HG02938 (cell line): Measurements from ENCODE around the gene HBE1.
"Not testable (repeated sequence)": the region's sequence is repeated elsewhere in the genome, so short reads cannot be mapped to it uniquely, and the experiment has no call there.

Experiments
- ATAC-seq: cut with Tn5 transposase; IDR thresholded peaks from one replicate; pipeline ENCODE4 v1.9.1; 2021; ENCODE audit warnings: mild to moderate bottlenecking, moderate library complexity; ENCODE audit not compliant: unreplicated experiment

The HBE1 gene

GRCh38 chr11:5253440-5253839, 16.3 kb downstream of the HBE1 start:
- not testable (repeated sequence) for ATAC-seq

DNA sequence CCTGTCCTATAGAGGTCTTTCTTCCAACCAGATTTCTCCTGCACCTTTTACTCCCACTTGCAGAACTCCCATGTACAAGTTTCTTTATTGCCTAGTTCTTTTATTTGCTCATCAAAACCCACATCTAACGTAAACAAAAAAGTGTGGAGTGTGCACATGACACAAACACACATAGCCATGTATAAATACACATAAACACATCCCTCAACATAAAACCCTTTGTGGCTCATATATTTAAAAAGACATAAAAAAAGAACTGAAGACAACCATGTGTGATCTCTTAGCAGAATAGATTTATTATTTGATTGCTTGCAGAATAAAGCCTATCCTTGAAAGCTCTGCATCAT, 16.9 kb downstream of the HBE1 start:
- no peak for ATAC-seq

DNA sequence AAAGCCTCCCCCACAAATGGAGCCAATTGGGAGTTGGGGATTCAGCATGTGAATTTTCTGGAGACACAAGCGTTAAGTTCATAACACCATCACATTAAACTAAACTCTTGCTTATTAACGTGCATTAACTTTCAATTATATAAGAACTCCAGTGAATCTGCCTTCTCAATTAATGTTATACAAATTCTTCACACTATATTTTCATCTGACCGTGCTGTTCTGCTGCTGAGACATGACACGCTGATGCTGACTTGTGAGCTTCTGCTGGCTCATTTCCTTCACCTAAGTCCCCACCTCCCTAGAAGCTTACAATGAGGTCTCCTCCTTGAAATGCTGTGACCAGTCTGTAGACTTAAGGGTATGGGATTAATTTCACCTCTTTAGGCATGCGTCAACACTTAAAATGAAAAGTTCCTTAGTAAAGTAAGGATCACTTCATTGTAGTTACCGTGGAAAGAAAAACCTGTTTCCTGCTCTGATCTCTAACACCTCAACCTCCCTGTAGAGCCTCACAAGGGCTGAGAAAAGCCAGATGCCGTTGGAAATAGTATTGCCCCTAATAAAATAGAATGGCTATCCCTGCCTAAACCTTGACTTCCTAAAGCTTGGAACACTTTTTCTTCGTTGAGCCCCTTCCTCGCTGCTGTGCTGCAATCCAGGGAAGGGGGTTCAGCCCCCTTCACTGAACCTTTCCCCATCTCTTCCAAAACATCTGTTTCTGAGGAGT, 17.4 kb downstream of the HBE1 start:
- no peak for ATAC-seq

DNA sequence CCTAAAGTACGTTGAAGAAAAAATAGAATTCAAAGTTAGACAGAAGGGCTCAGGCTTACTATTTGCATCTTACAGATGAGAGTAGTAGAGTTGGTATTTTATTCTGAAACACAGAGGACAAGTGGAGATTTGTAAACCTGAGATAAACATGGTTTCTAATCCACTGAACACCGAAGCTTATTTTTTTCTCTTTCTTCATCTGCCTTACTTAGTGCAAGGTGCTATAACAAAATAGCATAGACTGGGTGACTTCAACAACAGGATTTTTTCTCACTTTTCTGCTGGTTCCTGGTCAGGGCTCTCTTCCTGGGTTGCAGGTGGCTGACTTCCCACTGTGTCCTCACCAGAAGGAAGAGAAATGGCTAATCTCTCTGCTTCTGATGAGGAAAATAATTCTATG, 18.0 kb downstream of the HBE1 start:
- no peak for ATAC-seq

DNA sequence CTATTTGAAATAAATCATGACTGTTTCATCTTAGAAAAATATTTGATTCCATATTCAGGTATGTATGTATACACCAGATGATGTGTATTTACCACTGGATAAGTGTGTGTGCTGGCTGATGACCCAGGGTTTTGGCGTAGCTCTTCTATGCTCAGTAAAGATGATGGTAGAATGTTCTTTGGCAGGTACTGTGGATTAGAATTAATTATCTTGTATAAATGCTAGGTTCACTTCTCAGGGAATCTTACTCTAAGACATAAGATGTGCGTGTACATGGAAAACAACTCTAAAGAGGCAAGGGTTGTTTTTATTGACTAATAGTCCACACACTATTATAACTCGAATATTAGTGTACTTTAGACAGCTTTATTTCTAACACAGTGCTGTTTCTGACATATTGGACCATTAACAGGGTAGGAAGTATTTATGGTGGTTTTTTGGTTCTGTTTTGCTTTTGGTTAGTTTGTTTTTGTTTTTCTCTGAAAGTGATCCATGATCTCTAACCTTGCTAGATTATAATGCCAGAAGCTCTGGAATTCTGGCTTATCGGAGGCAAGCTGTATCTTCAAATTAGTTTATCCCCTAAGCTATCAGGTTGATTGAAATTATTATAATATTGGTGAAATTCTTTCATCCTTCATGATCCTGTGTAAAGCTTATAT, 19.1 kb downstream of the HBE1 start:
- ATAC-seq = no peak

DNA sequence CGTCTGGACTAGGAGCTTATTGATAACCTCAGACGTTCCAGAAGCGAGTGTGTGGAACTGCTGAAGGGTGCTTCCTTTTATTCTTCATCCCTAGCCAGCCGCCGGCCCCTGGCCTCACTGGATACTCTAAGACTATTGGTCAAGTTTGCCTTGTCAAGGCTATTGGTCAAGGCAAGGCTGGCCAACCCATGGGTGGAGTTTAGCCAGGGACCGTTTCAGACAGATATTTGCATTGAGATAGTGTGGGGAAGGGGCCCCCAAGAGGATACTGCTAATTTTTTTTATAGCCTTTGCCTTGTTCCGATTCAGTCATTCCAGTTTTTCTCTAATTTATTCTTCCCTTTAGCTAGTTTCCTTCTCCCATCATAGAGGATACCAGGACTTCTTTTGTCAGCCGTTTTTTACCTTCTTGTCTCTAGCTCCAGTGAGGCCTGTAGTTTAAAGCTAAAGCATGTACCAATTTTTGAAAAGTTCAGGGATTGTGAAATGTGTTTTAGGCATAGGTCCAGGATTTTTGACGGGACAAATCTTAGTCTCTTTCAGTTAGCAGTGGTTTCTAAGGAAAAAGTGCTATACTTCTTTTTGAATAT, 19.8 kb downstream of the HBE1 start, which contains the start of gene HBG1:
Gene HBG1, minus strand, starts transcription at position 51 of the 590 bp plus-strand sequence. CDS start 53 bp downstream, outside the sequence.
- ATAC-seq = not testable (repeated sequence)

GRCh38 chr11:5248498-5248897, 21.2 kb downstream of the HBE1 start:
- ATAC-seq = not testable (repeated sequence)

DNA sequence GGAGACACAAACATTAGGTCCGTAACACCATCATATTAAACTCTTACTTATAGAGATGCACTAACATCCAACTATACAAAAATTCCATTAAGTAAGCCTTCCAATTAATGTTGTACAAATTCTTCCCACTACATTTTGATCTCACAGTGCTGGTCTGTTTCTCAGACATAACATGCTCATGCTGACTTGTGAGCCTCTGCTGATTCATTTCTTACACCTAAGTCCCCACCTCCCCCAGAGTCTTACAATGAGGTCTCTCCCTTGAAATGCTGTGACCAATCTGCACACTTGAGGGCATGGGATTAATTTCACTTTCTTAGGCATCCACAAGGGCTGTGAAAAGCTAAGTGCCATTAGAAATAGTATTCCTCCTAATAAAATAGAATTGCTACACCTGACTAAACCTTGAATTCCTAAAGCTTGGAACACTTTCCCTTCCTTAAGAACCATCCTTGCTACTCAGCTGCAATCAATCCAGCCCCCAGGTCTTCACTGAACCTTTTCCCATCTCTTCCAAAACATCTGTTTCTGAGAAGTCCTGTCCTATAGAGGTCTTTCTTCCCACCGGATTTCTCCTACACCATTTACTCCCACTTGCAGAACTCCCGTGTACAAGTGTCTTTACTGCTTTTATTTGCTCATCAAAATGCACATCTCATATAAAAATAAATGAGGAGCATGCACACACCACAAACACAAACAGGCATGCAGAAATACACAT, 22.1 kb downstream of the HBE1 start:
- ATAC-seq = no peak

DNA sequence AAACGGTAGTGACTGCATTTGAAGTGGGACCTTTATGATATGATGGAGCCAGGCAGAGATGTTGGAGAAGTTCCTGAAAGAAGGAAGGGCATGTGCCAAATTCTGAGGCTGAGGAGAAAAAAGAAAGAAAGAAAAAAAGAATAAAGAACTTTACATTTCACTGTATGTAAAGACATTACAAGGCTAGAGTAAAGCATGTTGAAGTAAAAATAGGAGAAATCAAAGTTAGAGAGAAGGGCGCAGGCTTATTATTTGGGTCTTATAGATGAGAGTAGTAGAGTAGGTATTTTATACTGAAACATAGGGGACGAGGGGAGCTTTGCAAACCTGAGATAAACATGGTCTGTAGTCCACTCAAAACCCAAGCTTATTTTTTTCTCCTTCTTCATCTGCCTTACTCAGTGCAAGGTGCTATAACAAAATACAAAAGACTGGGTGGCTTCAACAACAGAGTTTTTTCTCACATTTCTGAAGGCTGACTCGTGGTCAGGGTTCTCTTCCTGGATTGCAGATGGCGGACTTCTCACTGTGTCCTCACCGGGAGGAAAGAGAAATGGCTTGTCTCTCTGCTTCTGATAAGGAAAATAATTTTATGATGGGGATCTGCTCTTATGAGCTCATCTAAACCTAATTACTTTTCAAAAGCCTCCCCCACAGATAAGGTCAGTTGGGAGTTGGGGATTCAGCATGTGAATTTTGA, 22.8 kb downstream of the HBE1 start:
- ATAC-seq = no peak

- no peak for ATAC-seq
These were observed 24.6 kb downstream of the HBE1 start for GRCh38 chr11:5245155-5245554.

DNA sequence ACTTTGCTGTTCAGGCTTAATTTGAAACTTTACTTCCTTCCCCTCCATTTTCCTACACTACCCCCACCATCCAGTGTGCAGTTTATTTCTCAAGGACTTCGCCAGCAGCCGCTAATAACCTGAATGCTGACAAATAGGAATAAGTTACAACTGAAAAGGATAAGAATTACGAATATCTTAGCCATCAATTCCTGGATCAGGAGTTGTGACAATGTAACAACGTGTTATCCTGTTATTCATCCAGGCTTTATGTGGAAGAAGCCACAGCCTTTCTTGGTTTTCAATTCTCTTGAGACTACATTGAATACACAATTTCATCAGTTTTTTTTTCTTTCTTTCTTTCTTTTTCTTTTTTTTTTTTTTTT, 25.9 kb downstream of the HBE1 start:
- ATAC-seq = no peak

DNA sequence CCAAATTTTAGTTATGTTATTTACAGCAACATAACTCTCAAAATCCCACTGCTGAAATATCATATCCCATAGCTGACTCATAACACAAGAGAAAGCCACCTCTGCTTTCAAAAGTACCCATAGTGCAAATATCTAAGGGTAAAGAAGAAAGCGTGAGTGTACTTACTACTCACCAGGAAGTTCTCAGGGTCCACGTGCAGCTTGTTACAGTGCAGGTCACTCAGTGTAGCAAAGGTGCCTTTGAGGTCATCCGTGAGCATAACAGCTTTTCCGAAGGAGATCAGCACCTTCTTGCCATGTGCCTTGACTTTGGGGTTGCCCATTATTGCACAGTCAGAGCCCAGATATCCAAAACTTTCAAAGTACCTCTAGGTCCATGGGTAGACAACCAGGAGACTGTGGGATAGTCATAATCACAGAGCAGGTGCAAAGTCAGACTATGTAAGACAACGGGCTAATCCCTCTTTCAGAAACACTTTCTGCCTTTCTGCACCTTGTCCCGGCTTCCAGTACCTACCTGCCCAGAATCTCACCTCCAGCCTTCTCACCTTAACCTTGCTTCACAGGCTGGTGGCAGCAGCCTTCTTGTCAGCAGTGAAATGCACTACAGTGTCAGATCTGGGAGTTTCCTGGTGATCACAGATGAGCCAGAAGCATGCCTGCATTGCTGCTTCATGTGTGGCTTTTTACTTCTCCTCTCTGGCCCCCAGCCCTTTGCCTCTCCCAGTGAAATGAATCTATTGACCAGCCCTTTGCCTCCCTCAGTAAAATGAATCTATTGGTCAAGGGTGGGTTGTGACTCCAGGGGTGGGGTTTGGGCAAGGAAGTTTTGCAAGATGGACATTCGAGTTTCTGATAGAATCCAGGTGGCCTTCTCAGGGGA, 26.6 kb downstream of the HBE1 start:
- peak; percentile 84 for ATAC-seq

DNA sequence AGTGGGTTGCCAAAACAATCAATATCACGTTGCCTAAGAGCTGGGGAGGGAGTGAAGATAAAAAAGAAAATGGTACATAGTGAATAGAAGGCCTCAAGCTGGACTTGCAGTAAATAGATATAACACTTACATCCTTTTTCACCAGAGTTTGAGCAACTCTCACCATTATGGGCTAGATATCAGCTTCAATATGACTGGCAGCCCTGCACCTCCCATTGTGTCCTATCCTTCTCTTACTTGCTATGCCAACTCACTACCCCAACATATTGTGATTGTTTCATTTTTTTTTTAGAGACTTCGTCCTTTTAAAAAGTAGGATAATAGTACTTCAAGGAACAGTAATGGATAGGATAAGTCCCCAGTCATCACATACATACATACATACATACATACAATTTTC, 27.5 kb downstream of the HBE1 start:
- ATAC-seq = no peak

- ATAC-seq = no peak
These were observed 28.3 kb downstream of the HBE1 start for GRCh38 chr11:5241458-5241857.

- ATAC-seq = no peak
These were observed 29.3 kb downstream of the HBE1 start for GRCh38 chr11:5240458-5240857.

GRCh38 chr11:5240056-5240455, 29.7 kb downstream of the HBE1 start:
- ATAC-seq = no peak

DNA sequence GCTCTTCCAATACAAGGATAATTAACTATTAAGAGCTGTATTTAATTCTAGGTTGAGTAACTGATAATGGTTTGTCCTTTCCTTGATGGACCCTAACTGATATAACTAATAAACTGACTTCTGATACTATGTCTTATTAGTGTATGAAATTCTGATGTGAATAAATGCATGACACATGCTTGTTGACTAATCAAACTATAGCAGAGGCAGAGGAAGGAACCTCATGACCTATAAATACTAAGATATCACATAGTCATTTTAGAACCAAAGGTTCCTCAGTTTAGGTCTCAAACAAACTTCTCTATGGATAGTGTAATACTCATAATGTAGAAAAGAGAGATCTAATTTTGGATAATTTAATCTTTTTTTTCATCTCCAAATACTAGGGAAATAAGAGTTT, 30.7 kb downstream of the HBE1 start:
- ATAC-seq = no peak

GRCh38 chr11:5238486-5238885, 31.3 kb downstream of the HBE1 start:
- ATAC-seq = no peak

DNA sequence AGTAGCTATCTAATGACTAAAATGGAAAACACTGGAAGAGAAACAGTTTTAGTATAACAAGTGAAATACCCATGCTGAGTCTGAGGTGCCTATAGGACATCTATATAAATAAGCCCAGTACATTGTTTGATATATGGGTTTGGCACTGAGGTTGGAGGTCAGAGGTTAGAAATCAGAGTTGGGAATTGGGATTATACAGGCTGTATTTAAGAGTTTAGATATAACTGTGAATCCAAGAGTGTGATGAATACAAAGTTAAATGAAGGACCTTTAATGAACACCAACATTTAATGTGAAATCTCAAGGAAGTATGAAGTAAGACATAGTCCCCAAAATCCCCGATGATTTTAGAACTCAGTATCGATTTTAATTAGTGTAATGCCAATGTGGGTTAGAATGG, 32.3 kb downstream of the HBE1 start:
- no peak for ATAC-seq
